Keratinocyte (primary cell): ENCODE data around the gene SEZ6. TPM values are rescaled to one million over a fixed set of nuclear protein-coding genes. Genes with fewer than 3 reads are reported as not detected.

Experiments
- DNase-seq: peaks from one replicate; pipeline ENCODE4 v3.0.0-alpha.2; 2011; ENCODE audit warnings: low read depth, missing footprints, low spot score
- FAIRE-seq: peaks from 2 replicates; lab custom pipeline; 2011; peaks lifted over from hg19 to GRCh38; lab: Jason Lieb, UNC
- H2AFZ ChIP-seq: 2 replicates; pipeline ENCODE4 v1.6.0; 2012; ENCODE audit warnings: low read length, control low read depth, inconsistent platforms; ENCODE audit not compliant: control insufficient read depth
- H3K27ac ChIP-seq: 2 replicates; pipeline ENCODE4 v1.5.1; 2011; ENCODE audit warnings: low read length; ENCODE audit not compliant: control insufficient read depth, insufficient read depth
- H3K27me3 ChIP-seq: 3 replicates; pipeline ENCODE4 v1.6.0; 2011; ENCODE audit warnings: low read length; ENCODE audit not compliant: control insufficient read depth, insufficient read depth; ENCODE audit errors: extremely low read depth
- H3K36me3 ChIP-seq, 2 experiments: 2 replicates in 1 of 2; 3 replicates in 1 of 2; pipeline ENCODE4 v1.5.1; 2011; ENCODE audit warnings: low read length in 2 of 2, mild to moderate bottlenecking in 1 of 2; ENCODE audit not compliant: control insufficient read depth in 2 of 2, insufficient read depth in 2 of 2; ENCODE audit errors: extremely low read depth in 1 of 2
- H3K4me1 ChIP-seq: 3 replicates; pipeline ENCODE4 v1.5.1; 2011; ENCODE audit warnings: low read length; ENCODE audit not compliant: control insufficient read depth, insufficient read depth; ENCODE audit errors: extremely low read depth
- H3K4me2 ChIP-seq: 3 replicates; pipeline ENCODE4 v1.6.0; 2011; ENCODE audit warnings: low read depth, low read length; ENCODE audit not compliant: control insufficient read depth, insufficient read depth; ENCODE audit errors: extremely low read depth
- H3K4me3 ChIP-seq, 3 experiments: fragments of 200-600 bp in 1 of 3; sonication (generic) in 1 of 3; 2 replicates in 2 of 3; 3 replicates in 1 of 3; pipeline ENCODE4 v1.5.1; 2011 to 2016; ENCODE audit warnings: low read length in 3 of 3, mild to moderate bottlenecking in 3 of 3, control low read depth in 2 of 3, inconsistent platforms in 1 of 3, low read depth in 1 of 3, mixed read lengths in 1 of 3, mixed run types in 1 of 3, moderate library complexity in 1 of 3; ENCODE audit not compliant: control insufficient read depth in 2 of 3, insufficient read depth in 2 of 3; ENCODE audit errors: extremely low read depth in 1 of 3
- H3K79me2 ChIP-seq: 2 replicates; pipeline ENCODE4 v1.6.0; 2012; ENCODE audit warnings: low read length; ENCODE audit not compliant: control insufficient read depth, insufficient read depth
- H3K9ac ChIP-seq: 3 replicates; pipeline ENCODE4 v1.6.0; 2011; ENCODE audit warnings: low read length; ENCODE audit not compliant: control insufficient read depth, insufficient read depth; ENCODE audit errors: extremely low read depth
- H3K9me1 ChIP-seq: 3 replicates; pipeline ENCODE4 v1.6.0; 2011; ENCODE audit warnings: low read length; ENCODE audit not compliant: control insufficient read depth, insufficient read depth; ENCODE audit errors: extremely low read depth
- H3K9me3 ChIP-seq: 2 replicates; pipeline ENCODE4 v1.5.1; 2012; ENCODE audit warnings: low read depth, low read length; ENCODE audit not compliant: control insufficient read depth
- H4K20me1 ChIP-seq: 3 replicates; pipeline ENCODE4 v1.6.0; 2011; ENCODE audit warnings: low read length; ENCODE audit not compliant: control insufficient read depth, insufficient read depth; ENCODE audit errors: extremely low read depth
- CTCF ChIP-seq, 3 experiments: IDR thresholded peaks in 1 of 3; conservative IDR thresholded peaks in 1 of 3; optimal IDR thresholded peaks in 1 of 3; 2 replicates in 2 of 3; 3 replicates in 1 of 3; pipeline versions ENCODE3 to v1.5.1; 2011; ENCODE audit warnings: low read length in 3 of 3, mild to moderate bottlenecking in 3 of 3, moderate library complexity in 2 of 3, control low read depth in 1 of 3, inconsistent platforms in 1 of 3; ENCODE audit not compliant: insufficient read depth in 2 of 3; ENCODE audit errors: extremely low read depth in 1 of 3
- EZH2 ChIP-seq: IDR thresholded peaks from one replicate; pipeline ENCODE4 v1.6.1; 2012; ENCODE audit warnings: inconsistent platforms, mild to moderate bottlenecking, low read length, moderate library complexity
- dilution Hi-C: fragments of 300-500 bp; cut with MboI; formaldehyde crosslinking; loops from one replicate; pipeline ENCODE4 v1.7.0; 2020; ENCODE audit warnings: low sequenced_read_pairs; ENCODE audit not compliant: extremely low pct_ligation_motif_present
- polyA plus RNA-seq, 5 experiments: library from polyadenylated mRNA; depleted of rRNA in 3 of 5; stranded (reverse) in 3 of 5; stranded (forward) in 1 of 5; unstranded in 1 of 5; fragments of >200 nt; gene quantifications; 1 replicate in 1 of 5; 2 replicates in 3 of 5; 3 replicates in 1 of 5; pipeline versions ENCODE4 v1.2.1 to v1.2.3, GENCODE V29; 2011 to 2012; ENCODE audit warnings: missing spikeins in 2 of 5, low read depth in 1 of 5, low replicate concordance in 1 of 5

SEZ6 gene
- polyA plus RNA-seq, 1 donor (not counting 4 experiments of a cell fraction or from before 2014, with no cell fraction given): not detected

- no peaks in the 10 kb centered on the region for H3K9me1 ChIP-seq
- H3K4me3 ChIP-seq: no peak overlapping the region
- H2AFZ ChIP-seq: no peak overlapping the region
- no peaks in the 10 kb centered on the region for H3K4me1 ChIP-seq
- no peaks in the 10 kb centered on the region for H4K20me1 ChIP-seq
- H3K36me3 ChIP-seq: no peaks in the 10 kb centered on the region
- DNase-seq: no peak
- H3K4me2 ChIP-seq: no peak overlapping the region
- dilution Hi-C loops: no loop called here
- no peak overlapping the region for H3K9ac ChIP-seq
- TF ChIP-seq EZH2 (no peak), CTCF (optimal IDR thresholded peaks at IDR 0.05 in 1 of 3, IDR thresholded peaks at IDR 0.05 in 1 of 3, conservative IDR thresholded peaks at IDR 0.05 in 1 of 3; ENCODE audit: extremely low read depth in 1 of 3, insufficient read depth in 2 of 3, low read length in 3 of 3) (no peak)
- H3K27ac ChIP-seq: no peak overlapping the region
- H3K9me3 ChIP-seq: no peaks in the 10 kb centered on the region
- no peaks in the 10 kb centered on the region for H3K79me2 ChIP-seq
- no peak for FAIRE-seq
- peaks cover 51% of the 10 kb centered on the region for H3K27me3 ChIP-seq
Observed at GRCh38 chr17:29051731-29052130, 45.9 kb upstream of the SEZ6 start.

- FAIRE-seq: no peak
- no peak for TF ChIP-seq CTCF (optimal IDR thresholded peaks at IDR 0.05 in 1 of 3, IDR thresholded peaks at IDR 0.05 in 1 of 3, conservative IDR thresholded peaks at IDR 0.05 in 1 of 3; ENCODE audit: extremely low read depth in 1 of 3, insufficient read depth in 2 of 3, low read length in 3 of 3)
- TF ChIP-seq EZH2: no peak
- Histone ChIP-seq H2AFZ (no peak overlapping the region), H3K9me3 (no peaks in the 10 kb centered on the region), H3K27me3 (peaks cover 51% of the 10 kb centered on the region), H3K9ac (no peak overlapping the region), H3K4me2 (no peak overlapping the region), H3K36me3 (no peaks in the 10 kb centered on the region), H3K27ac (no peak overlapping the region), H3K9me1 (no peaks in the 10 kb centered on the region), H3K4me1 (no peaks in the 10 kb centered on the region), H3K4me3 (no peak overlapping the region), H3K79me2 (no peaks in the 10 kb centered on the region), H4K20me1 (no peaks in the 10 kb centered on the region)
- dilution Hi-C loops: no loop called here
- no peak for DNase-seq
Observed at GRCh38 chr17:29051194-29051593, 45.4 kb upstream of the SEZ6 start.
